Fibroblast of pulmonary artery (primary cell): ENCODE data around the gene C1QTNF3.

Source experiments
- DNase-seq: peaks from one replicate; pipeline ENCODE4 v3.0.0-alpha.2; 2010; ENCODE audit warnings: low read depth
- H3K4me3 ChIP-seq: replicated peaks from 2 replicates; pipeline ENCODE4 v1.5.1; 2011; ENCODE audit warnings: low read depth, mild to moderate bottlenecking, control low read depth, low read length, moderate library complexity
- CTCF ChIP-seq: IDR thresholded peaks from 2 replicates; pipeline ENCODE4 v1.5.1; 2011; ENCODE audit warnings: mild to moderate bottlenecking, control low read depth, low read length, inconsistent platforms; ENCODE audit errors: missing control alignments

C1QTNF3 gene

GRCh38 chr5:34030048-34030447 lies 13.0 kb downstream of the C1QTNF3 start:
- no peak overlapping the region for H3K4me3 ChIP-seq
- no peak for DNase-seq
- no peak for TF ChIP-seq CTCF

- DNase-seq, result no peak
- no peak overlapping the region for H3K4me3 ChIP-seq
- no peak for TF ChIP-seq CTCF
Observed at GRCh38 chr5:34028349-34028748, 14.7 kb downstream of the C1QTNF3 start.

- no peak overlapping the region for H3K4me3 ChIP-seq
- TF ChIP-seq CTCF, result no peak
- DNase-seq, result no peak
Observed at GRCh38 chr5:34026089-34026761, 16.8 kb downstream of the C1QTNF3 start.

GRCh38 chr5:34022121-34022705 lies 20.8 kb downstream of the C1QTNF3 start:
- peak; percentile 34 for DNase-seq
- TF ChIP-seq CTCF, result no peak
- H3K4me3 ChIP-seq, result no peak overlapping the region

GRCh38 chr5:34021334-34021733 lies 21.7 kb downstream of the C1QTNF3 start:
- DNase-seq, result no peak
- TF ChIP-seq CTCF, result no peak

GRCh38 chr5:34020726-34021125 lies 22.3 kb downstream of the C1QTNF3 start:
- DNase-seq, result no peak
- no peak for TF ChIP-seq CTCF
- no peak overlapping the region for H3K4me3 ChIP-seq

More at GRCh38 chr5:34021334-34021733, 21.7 kb downstream of the C1QTNF3 start:
- H3K4me3 ChIP-seq, result no peak overlapping the region

- no peak for TF ChIP-seq CTCF
- no peak overlapping the region for H3K4me3 ChIP-seq
- no peak for DNase-seq
Observed at GRCh38 chr5:34017254-34017653, 25.8 kb downstream of the C1QTNF3 start.
